ENCODE results near the gene SCN1B. TPM values are rescaled to one million over a fixed set of nuclear protein-coding genes. Genes with fewer than 3 reads are reported as not detected.

Gene SCN1B
- total RNA-seq, 2 donors from 2014 or later: 1.4 to 1.5 TPM

DNA sequence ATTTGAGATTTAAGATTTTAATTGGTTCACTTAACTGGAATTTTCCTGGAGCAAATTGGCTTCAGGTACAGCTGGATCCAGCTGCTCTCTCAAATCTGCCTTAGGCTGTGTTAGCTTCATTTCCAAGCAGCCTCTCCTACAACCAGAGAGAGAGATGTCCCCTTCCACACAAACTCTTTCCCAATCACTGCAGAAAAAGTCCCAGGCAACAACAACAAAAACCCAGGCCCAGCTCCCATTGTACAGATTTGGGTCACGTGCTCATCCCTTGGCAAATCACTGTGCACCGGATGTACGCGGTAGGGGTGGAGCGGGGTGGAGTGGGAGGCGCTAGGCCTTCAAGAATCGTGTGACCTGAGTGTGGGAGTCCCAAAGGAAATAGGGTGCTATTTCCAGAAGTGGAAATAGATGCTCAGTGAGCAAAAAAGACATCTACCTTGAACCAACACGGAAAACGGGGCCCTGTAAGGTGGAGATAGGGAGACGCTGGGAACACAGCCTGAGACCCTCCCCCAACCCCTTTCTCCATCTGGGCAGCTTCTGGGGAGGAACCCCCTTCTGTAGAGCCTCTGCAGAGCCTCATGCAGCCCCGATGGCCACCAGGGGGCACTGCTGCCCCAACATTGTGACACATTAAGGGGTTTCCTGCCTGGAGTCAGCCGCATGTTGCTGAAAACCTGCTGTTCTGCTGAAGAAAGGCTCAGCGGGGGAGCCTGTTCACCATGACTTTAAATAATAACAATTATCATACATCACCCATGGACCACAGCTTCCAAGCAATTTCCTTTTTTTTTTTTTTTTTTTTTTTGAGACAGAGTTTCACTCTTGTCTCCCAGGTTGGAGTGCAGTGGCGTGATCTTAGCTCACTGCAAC lies 36.7 kb downstream of the SCN1B start:
- Histone ChIP-seq H3K27me3 (ENCODE audit: control insufficient read depth, insufficient read depth, low read length, poor library complexity, severe bottlenecking) (no peaks in the 10 kb centered on the region), H3K27ac (ENCODE audit: low read depth, low read length) (no peak overlapping the region), H3K4me1 (ENCODE audit: control insufficient read depth, insufficient read depth, low read length) (no peaks in the 10 kb centered on the region), H3K9ac (ENCODE audit: extremely low read depth, low read length, poor library complexity, severe bottlenecking) (no peak overlapping the region), H3K4me3 (ENCODE audit: low read length) (no peak overlapping the region), H3K9me3 (ENCODE audit: control insufficient read depth, low read length) (peaks cover 7% of the 10 kb centered on the region), H3K36me3 (ENCODE audit: control insufficient read depth, insufficient read depth, low read length) (no peaks in the 10 kb centered on the region)
- Mint-ChIP-seq H3K36me3 (ENCODE audit: low read depth) (no peaks in the 10 kb centered on the region), H3K27me3 (ENCODE audit: insufficient read depth) (peaks cover 2% of the 10 kb centered on the region), H3K4me3 (no peak overlapping the region), H3K27ac (no peak overlapping the region), H3K9me3 (peaks cover 5% of the 10 kb centered on the region), H3K4me1 (peaks cover 7% of the 10 kb centered on the region)
- WGBS, 2 experiments (ENCODE audit: insufficient coverage in 1 of 2, insufficient read length in 1 of 2): 51 to 62% methylated on average over 9 to 13 of the region's 14 CpGs
- TF ChIP-seq CTCF (conservative IDR thresholded peaks at IDR 0.05): peak; percentile 97
- peak; percentile 98 for DNase-seq

DNA sequence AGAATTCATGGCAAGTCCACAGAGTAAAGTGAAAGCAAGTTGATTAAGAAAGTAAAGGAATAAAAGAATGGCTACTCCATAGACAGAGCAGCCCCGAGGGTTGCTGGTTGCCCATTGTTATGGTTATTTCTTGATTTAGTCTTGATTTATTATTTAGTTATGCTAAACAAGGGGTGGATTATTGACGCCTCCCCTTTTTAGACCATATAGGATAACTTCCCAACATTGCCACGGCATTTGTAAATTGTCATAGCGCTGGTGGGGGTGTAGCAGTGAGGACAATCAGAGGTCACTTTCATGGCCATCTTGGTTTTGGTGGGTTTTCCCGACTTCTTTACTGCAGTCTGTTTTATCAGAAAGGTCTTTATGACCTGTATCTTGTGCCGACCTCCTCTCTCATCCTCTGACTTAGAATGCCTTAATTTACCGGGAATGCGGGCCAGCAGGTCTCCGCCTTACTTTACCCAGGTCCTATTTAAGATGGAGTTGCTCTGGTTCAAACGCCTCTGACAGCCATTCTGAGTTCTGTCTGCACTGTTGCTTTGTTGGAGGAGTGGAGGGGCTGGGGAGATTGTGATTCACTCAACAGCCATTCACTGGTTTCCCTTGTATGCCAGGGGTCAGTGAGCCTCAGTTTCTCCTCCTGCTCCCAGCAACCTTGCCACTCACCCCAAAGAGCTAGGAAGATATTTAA lies 38.8 kb downstream of the SCN1B start:
- H3K9me3 ChIP-seq (ENCODE audit: control insufficient read depth, low read length): peaks cover 7% of the 10 kb centered on the region
- H3K4me1 ChIP-seq (ENCODE audit: control insufficient read depth, insufficient read depth, low read length): no peaks in the 10 kb centered on the region
- no peaks in the 10 kb centered on the region for H3K36me3 ChIP-seq (ENCODE audit: control insufficient read depth, insufficient read depth, low read length)
- no peak overlapping the region for H3K27ac ChIP-seq (ENCODE audit: low read depth, low read length)
- no peak overlapping the region for H3K4me3 ChIP-seq (ENCODE audit: low read length)
- no peak overlapping the region for H3K9ac ChIP-seq (ENCODE audit: extremely low read depth, low read length, poor library complexity, severe bottlenecking)
- no peak for DNase-seq
- no peaks in the 10 kb centered on the region for H3K27me3 ChIP-seq (ENCODE audit: control insufficient read depth, insufficient read depth, low read length, poor library complexity, severe bottlenecking)
- Mint-ChIP-seq H3K36me3 (ENCODE audit: low read depth) (no peaks in the 10 kb centered on the region), H3K27me3 (ENCODE audit: insufficient read depth) (peaks cover 2% of the 10 kb centered on the region), H3K4me3 (peak overlapping the region; percentile 6), H3K9me3 (peaks cover 5% of the 10 kb centered on the region), H3K27ac (peak overlapping the region; percentile 94), H3K4me1 (peaks cover 7% of the 10 kb centered on the region)
- WGBS, 2 experiments (ENCODE audit: insufficient coverage in 1 of 2, insufficient read length in 1 of 2): 77 to 79% methylated on average over 7 to 10 of the region's 10 CpGs
- TF ChIP-seq CTCF (conservative IDR thresholded peaks at IDR 0.05): no peak

- Mint-ChIP-seq H3K27ac (no peak overlapping the region), H3K9me3 (peaks cover 5% of the 10 kb centered on the region), H3K4me1 (peaks cover 7% of the 10 kb centered on the region), H3K4me3 (no peak overlapping the region), H3K36me3 (ENCODE audit: low read depth) (no peaks in the 10 kb centered on the region), H3K27me3 (ENCODE audit: insufficient read depth) (no peaks in the 10 kb centered on the region)
- H3K27ac ChIP-seq (ENCODE audit: low read depth, low read length): no peak overlapping the region
- no peak for DNase-seq
- H3K9me3 ChIP-seq (ENCODE audit: control insufficient read depth, low read length): peaks cover 7% of the 10 kb centered on the region
- H3K9ac ChIP-seq (ENCODE audit: extremely low read depth, low read length, poor library complexity, severe bottlenecking): no peak overlapping the region
- H3K36me3 ChIP-seq (ENCODE audit: control insufficient read depth, insufficient read depth, low read length): no peaks in the 10 kb centered on the region
- H3K4me1 ChIP-seq (ENCODE audit: control insufficient read depth, insufficient read depth, low read length): no peaks in the 10 kb centered on the region
- no peaks in the 10 kb centered on the region for H3K27me3 ChIP-seq (ENCODE audit: control insufficient read depth, insufficient read depth, low read length, poor library complexity, severe bottlenecking)
- H3K4me3 ChIP-seq (ENCODE audit: low read length): no peak overlapping the region
- no peak for TF ChIP-seq CTCF (conservative IDR thresholded peaks at IDR 0.05)
- WGBS, 2 experiments (ENCODE audit: insufficient coverage in 1 of 2, insufficient read length in 1 of 2): 100% methylated on average over 1 of the region's 1 CpG
Measured at GRCh38 chr19:35069696-35070095, 39.4 kb downstream of the SCN1B start.

Measured in endodermal cell (in vitro differentiated cells).